ENCODE measurements around the gene GALC. TPM values are rescaled to one million over a fixed set of nuclear protein-coding genes. Genes with fewer than 3 reads are reported as not detected.
A peak's percentile ranks its signal among the peaks of the same experiment; 100 is the strongest.

GALC gene
- total and polyA plus RNA-seq, 9 of the 15 experiments (the other 6 are each of a cell fraction or from before 2014, with no cell fraction given) = 1.6 to 15.0 (median 7.3) TPM

GRCh38 chr14:87998482-87998881 lies 5.5 kb upstream of the GALC start:
- no TSS peak for BruUV-seq (replicated peaks)
- Histone ChIP-seq H3K9me3 (replicated peaks; ENCODE audit: control insufficient read depth, insufficient read depth, low read depth, low read length) (no peaks in the 10 kb centered on the region), H3K4me3 (no peak overlapping the region), H3K36me3 (ENCODE audit: control insufficient read depth, insufficient read depth, low read length) (no peaks in the 10 kb centered on the region), H3K27ac (ENCODE audit: extremely low read depth, low read depth, low read length) (no peak overlapping the region), H3K9ac (ENCODE audit: insufficient read depth in 1 of 2, low read depth in 2 of 2, low read length in 2 of 2) (no peak overlapping the region), H2AFZ (ENCODE audit: low read depth, low read length) (no peak overlapping the region), H4K20me1 (replicated peaks; ENCODE audit: control insufficient read depth, insufficient read depth, low read length) (no peaks in the 10 kb centered on the region), H3K9me1 (ENCODE audit: control insufficient read depth, insufficient read depth, low read length) (no peaks in the 10 kb centered on the region), H3K4me2 (ENCODE audit: insufficient read depth, low read length) (no peak overlapping the region), H3K4me1 (replicated peaks in 1 of 2; ENCODE audit: control insufficient read depth in 2 of 2, insufficient read depth in 2 of 2, low read length in 2 of 2) (peaks cover 3 to 39% of the 10 kb centered on the region in 2 experiments; a peak in 4 of 5 replicates), H3K79me2 (ENCODE audit: control insufficient read depth, insufficient read depth, low read length) (no peaks in the 10 kb centered on the region), H3K27me3 (ENCODE audit: control insufficient read depth in 2 of 2, insufficient read depth in 2 of 2, low read length in 2 of 2) (no peaks in the 10 kb centered on the region)
- ATAC-seq (no peak), FAIRE-seq (no peak), DNase-seq (ENCODE audit: extremely low read depth in 1 of 4, low spot score in 3 of 4) (peak in 1 of 4 experiments; percentile 20)
- TF ChIP-seq ZNF239 (CRISPR knock-in tag; IDR thresholded peaks at IDR 0.05) = peak; percentile 80
- TF ChIP-seq ATF7 (IDR thresholded peaks at IDR 0.05) = no peak
- 0 out of 2 replicates have a peak, but pooled peaks have one; percentile 11 for TF ChIP-seq CBFA2T3 (IDR thresholded peaks at IDR 0.05)
- TF ChIP-seq ESRRA (IDR thresholded peaks at IDR 0.05; ENCODE audit: borderline replicate concordance, low read depth) = peak; percentile 74; the same call in 1 of the 2 replicates
- no peak for TF ChIP-seq CSDE1 (IDR thresholded peaks at IDR 0.05)
- TF ChIP-seq E4F1 (CRISPR knock-in tag; IDR thresholded peaks at IDR 0.05; ENCODE audit: borderline replicate concordance) = no peak
- TF ChIP-seq ZHX1 (conservative IDR thresholded peaks at IDR 0.05; ENCODE audit: low read length) = no peak
- no peak for TF ChIP-seq ZFP30 (CRISPR knock-in tag; IDR thresholded peaks at IDR 0.05; ENCODE audit: borderline replicate concordance)
- CTCF ChIA-PET (ENCODE audit: low intra/inter-chr PET ratio) = no interaction called here
- in situ Hi-C loops (cut with MboI) (loop anchor here (25.0 kb wide), 1 partner anchor 564 kb away; the partner anchor contains the start of genes PTPN21 and ZC3H14), intact Hi-C loops (cut with micrococcal nuclease) (no loop called here)
- POLR2A ChIA-PET = no interaction called here
